K562 (cell line): ENCODE measurements around the gene HSPA1L. TPM values are rescaled to one million over a fixed set of nuclear protein-coding genes. Genes with fewer than 3 reads are reported as not detected.

Experiments used
- BHLHE40 ChIP-seq: IDR thresholded peaks from 2 replicates; pipeline ENCODE4 v1.6.1; 2011; ENCODE audit warnings: low read length, improper control_type of control experiment
- CBX2 ChIP-seq: fragments of 200-600 bp; sonication (generic); IDR thresholded peaks from one replicate; pipeline ENCODE4 v1.6.1; 2012; ENCODE audit warnings: mild to moderate bottlenecking, low read length, inconsistent platforms; ENCODE audit not compliant: insufficient read depth, poor library complexity, severe bottlenecking
- CBX3 ChIP-seq, 2 experiments: IDR thresholded peaks; 1 replicate in 1 of 2; 2 replicates in 1 of 2; pipeline ENCODE4 v1.6.1; 2012; ENCODE audit warnings: inconsistent platforms in 2 of 2, low read length in 2 of 2, borderline replicate concordance in 1 of 2, control low read depth in 1 of 2
- CHD4 ChIP-seq: fragments of 200-600 bp; sonication (generic); IDR thresholded peaks from 3 replicates; pipeline ENCODE4 v1.6.1; 2012; ENCODE audit warnings: low read depth, mild to moderate bottlenecking, mixed read lengths, low read length, inconsistent platforms; ENCODE audit not compliant: insufficient read depth, insufficient replicate concordance, poor library complexity, severe bottlenecking
- MAFK ChIP-seq: IDR thresholded peaks from 2 replicates; pipeline ENCODE4 v1.6.1; 2011; ENCODE audit warnings: low read length, improper control_type of control experiment
- MCM2 ChIP-seq: fragments of 450-650 bp; IDR thresholded peaks from 2 replicates; pipeline ENCODE4 v1.6.1; 2017; ENCODE audit warnings: low read depth, mild to moderate bottlenecking
- NRF1 ChIP-seq, 2 experiments: fragments of 450-650 bp; IDR thresholded peaks in 1 of 2; conservative IDR thresholded peaks in 1 of 2; 2 replicates each; pipeline ENCODE4 v1.6.1; 2014; ENCODE audit warnings: mild to moderate bottlenecking in 2 of 2
- SMARCA5 ChIP-seq: fragments of 450-650 bp; IDR thresholded peaks from 2 replicates; pipeline ENCODE4 v1.6.1; 2016
- TAF7 ChIP-seq: fragments of 450-650 bp; IDR thresholded peaks from 2 replicates; pipeline ENCODE4 v1.6.1; 2016; ENCODE audit warnings: missing genetic modification characterization, missing compliant biosample characterization
- THRA ChIP-seq: fragments of 450-650 bp; IDR thresholded peaks from 2 replicates; pipeline ENCODE4 v1.6.1; 2017; ENCODE audit warnings: mild to moderate bottlenecking, moderate library complexity
- TSC22D4 ChIP-seq: fragments of 450-650 bp; IDR thresholded peaks from 2 replicates; pipeline ENCODE4 v1.6.1; 2016; ENCODE audit warnings: missing genetic modification characterization, missing biosample characterization, control low read depth
- ZBTB12 ChIP-seq: fragments of 250-450 bp; sonication (Bioruptor Pico); IDR thresholded peaks from 2 replicates; pipeline ENCODE4 v1.4.0; 2020
- ZNF232 ChIP-seq: sonication (generic); formaldehyde crosslinking; IDR thresholded peaks from 2 replicates; pipeline ENCODE4 v1.8.0; 2022; ENCODE audit warnings: mild to moderate bottlenecking, missing genetic modification reagents
- ZNF274 ChIP-seq: IDR thresholded peaks from 2 replicates; pipeline ENCODE4 v1.6.1; 2011; ENCODE audit warnings: low read depth, mild to moderate bottlenecking, low read length, moderate library complexity, borderline replicate concordance
- ZNF318 ChIP-seq, 2 experiments: fragments of 450-650 bp; IDR thresholded peaks; 2 replicates each; pipeline ENCODE4 v1.6.1; 2016; ENCODE audit warnings: mild to moderate bottlenecking in 2 of 2, borderline replicate concordance in 1 of 2, low read depth in 1 of 2, moderate library complexity in 1 of 2
- ZNF75A ChIP-seq: fragments of 450-650 bp; formaldehyde crosslinking; IDR thresholded peaks from 2 replicates; pipeline ENCODE4 v1.4.0; 2020; ENCODE audit warnings: mild to moderate bottlenecking
- ZNF785 ChIP-seq: fragments of 250-450 bp; sonication (Bioruptor Pico); IDR thresholded peaks from 2 replicates; pipeline ENCODE4 v1.4.0; 2020; ENCODE audit warnings: mild to moderate bottlenecking
- polyA plus RNA-seq, 8 experiments: library from polyadenylated mRNA; depleted of rRNA in 4 of 8; stranded (reverse) in 5 of 8; unstranded in 3 of 8; fragments of >200 nt; fragmentation: Nextera tagmentation in 2 of 8; fragmentation: Illumina TruSeq in 1 of 8; extraction: Ambion mirVana in 2 of 8; extraction: Trizol in 1 of 8; gene quantifications; 2 replicates each; pipeline versions ENCODE4 v1.2.1 to v1.2.3, GENCODE V29; 2011 to 2014; ENCODE audit warnings: inconsistent platforms in 1 of 8, missing spikeins in 1 of 8
- total RNA-seq, 7 experiments: library from RNA; depleted of rRNA in 6 of 7; stranded (reverse); fragments of >200 nt in 6 of 7; fragmentation: Illumina TruSeq in 2 of 7; extraction: Trizol in 2 of 7; gene quantifications; 2 replicates each; pipeline versions ENCODE4 v1.2.1 to v1.2.3, GENCODE V29; 2011 to 2021; ENCODE audit warnings: low replicate concordance in 1 of 7

Gene HSPA1L
- total and polyA plus RNA-seq, 9 of the 15 experiments (the other 6 are each of a cell fraction or from before 2014, with no cell fraction given): 0.14 to 2.1 (median 1.3) TPM

GRCh38 chr6:31821301-31822035, 6.4 kb upstream of the HSPA1L start (continued):
- TF ChIP-seq ZNF318 (IDR thresholded peaks at IDR 0.05; ENCODE audit: borderline replicate concordance in 1 of 2, low read depth in 1 of 2): no peak
- TF ChIP-seq CBX3 (IDR thresholded peaks at IDR 0.05; ENCODE audit: borderline replicate concordance in 1 of 2, low read length in 2 of 2): peak in 1 of 2 experiments; percentile 20; a peak in 1 of 3 replicates
- TF ChIP-seq CHD4: no peak
- peak; percentile 37; the same call in 1 of the 2 replicates for TF ChIP-seq ZBTB12 (CRISPR knock-in tag)
- TF ChIP-seq TAF7 (tag): peak; percentile 52; the same call in 1 of the 2 replicates
- TF ChIP-seq ZNF232 (CRISPR knock-in tag): no peak; the same call in 1 of the 2 replicates
- TF ChIP-seq ZNF75A (CRISPR knock-in tag): no peak
- TF ChIP-seq ZNF785: no peak
- TF ChIP-seq THRA: no peak
- peak; percentile 88 to 89 for TF ChIP-seq NRF1 (conservative IDR thresholded peaks at IDR 0.05 in 1 of 2, IDR thresholded peaks at IDR 0.05 in 1 of 2)
- TF ChIP-seq SMARCA5: peak; percentile 96
- TF ChIP-seq MAFK: no peak; the same call in 1 of the 2 replicates
- TF ChIP-seq BHLHE40: 0 out of 2 replicates have a peak, but pooled peaks have one; percentile 7
- TF ChIP-seq CBX2: no peak
- no peak for TF ChIP-seq TSC22D4
- TF ChIP-seq MCM2: no peak
- no peak for TF ChIP-seq ZNF274
